Midbrain (tissue), 1 donor: ENCODE measurements around the gene DOCK6.
A peak's percentile ranks its signal among the peaks of the same experiment; 100 is the strongest.

Source experiments
- DNase-seq: peaks from one replicate; lab custom pipeline; 2025; lab: John Stamatoyannopoulos, UW

DOCK6 gene

GRCh38 chr19:11225172-11225571 is 37.2 kb downstream of the DOCK6 start:
- no peak for DNase-seq

DNA sequence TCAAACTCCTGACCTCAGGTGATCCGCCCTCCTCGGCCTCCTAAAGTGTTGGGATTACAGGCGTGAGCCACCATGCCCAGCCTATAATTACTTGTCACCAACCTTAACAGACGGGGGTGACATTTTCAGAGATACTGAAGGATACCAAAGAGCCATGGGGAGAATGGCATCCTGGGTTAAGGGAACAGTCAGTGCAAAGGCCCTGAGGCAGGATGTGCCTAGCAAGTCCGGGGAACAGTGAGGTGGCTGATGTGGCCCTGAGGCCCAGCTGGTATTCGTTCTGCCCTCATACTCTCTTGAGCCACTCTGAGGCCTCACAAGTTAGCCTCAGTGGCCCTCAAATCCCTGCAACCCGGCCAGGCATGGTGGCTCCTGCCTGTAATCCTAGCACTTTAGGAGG is 37.9 kb downstream of the DOCK6 start:
- no peak for DNase-seq

DNA sequence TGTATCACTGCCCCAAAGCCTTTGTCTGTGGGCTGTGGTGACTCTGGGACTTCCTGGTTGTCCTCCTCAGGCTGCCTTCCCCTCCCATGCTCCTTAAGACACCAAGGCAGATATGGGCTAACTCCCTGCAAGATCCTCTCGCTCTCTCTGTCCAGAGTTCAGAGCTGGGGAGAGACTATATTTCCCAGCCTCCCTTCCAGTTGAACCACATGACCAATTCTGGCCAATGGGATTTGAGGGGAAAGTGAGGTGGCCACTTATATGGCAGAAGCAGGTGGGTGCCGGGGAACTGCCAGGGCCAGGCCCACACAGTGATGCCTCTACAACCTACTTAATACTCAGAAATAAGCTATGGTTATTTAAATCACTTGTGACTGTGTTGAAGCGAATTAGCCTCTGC is 39.1 kb downstream of the DOCK6 start:
- no peak for DNase-seq

GRCh38 chr19:11221082-11221598 is 41.2 kb downstream of the DOCK6 start:
- DNase-seq, result no peak

DNA sequence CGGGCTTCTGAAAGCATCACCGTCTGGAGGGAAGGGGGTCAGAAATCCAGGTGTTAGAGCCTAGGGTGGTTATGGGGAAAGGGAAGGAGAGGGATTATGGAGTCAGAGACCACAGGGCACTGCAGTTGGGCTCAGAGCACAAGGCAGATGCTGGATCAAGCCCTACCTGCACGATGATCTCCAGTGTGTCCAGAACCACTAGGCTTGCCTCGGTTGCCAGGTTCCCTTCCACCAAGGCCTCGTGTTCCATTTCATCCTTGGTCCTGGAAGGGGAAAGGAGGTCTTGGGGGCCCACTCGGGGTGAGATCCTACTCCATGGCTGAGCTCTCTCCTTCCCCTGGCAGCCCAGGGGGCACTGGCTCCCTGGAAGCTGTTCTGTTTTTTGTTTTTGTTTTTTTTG is 47.9 kb downstream of the DOCK6 start:
- no peak for DNase-seq

- no peak for DNase-seq
Measured at GRCh38 chr19:11210656-11210928, 51.7 kb downstream of the DOCK6 start.

- DNase-seq, result no peak
Measured at GRCh38 chr19:11209839-11210655, 52.3 kb downstream of the DOCK6 start.

- DNase-seq, result no peak
Measured at GRCh38 chr19:11208561-11209471, 53.5 kb downstream of the DOCK6 start.

GRCh38 chr19:11205939-11206570 is 56.3 kb downstream of the DOCK6 start:
- DNase-seq, result no peak

- no peak for DNase-seq
Measured at GRCh38 chr19:11204943-11205349, 57.4 kb downstream of the DOCK6 start.

DNA sequence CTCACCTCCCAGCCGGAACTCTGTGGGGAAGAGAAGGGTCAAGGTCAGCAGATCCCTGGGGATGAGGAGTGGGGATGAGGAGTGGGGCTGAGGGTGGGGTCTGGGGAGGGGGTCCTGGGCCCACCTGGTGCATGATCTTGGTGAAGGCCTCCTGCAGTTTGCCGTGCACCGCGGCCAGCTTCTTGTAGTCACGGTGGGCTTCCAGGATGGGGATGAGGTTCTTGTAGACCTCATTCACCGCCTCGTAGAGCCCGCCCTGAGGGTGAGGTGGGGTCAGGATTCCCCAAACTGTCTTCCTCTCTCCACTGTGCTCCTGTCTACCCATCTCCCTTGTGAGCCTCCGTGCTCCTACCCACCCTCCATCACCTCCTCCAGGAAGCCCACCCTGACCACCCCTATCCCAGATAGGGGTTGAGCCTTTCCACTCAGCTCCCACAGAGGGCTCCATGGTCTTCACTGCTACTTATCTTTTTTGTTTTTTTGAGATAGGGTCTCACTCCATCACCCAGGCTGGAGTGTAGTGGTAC is 58.2 kb downstream of the DOCK6 start:
- DNase-seq, result no peak

DNA sequence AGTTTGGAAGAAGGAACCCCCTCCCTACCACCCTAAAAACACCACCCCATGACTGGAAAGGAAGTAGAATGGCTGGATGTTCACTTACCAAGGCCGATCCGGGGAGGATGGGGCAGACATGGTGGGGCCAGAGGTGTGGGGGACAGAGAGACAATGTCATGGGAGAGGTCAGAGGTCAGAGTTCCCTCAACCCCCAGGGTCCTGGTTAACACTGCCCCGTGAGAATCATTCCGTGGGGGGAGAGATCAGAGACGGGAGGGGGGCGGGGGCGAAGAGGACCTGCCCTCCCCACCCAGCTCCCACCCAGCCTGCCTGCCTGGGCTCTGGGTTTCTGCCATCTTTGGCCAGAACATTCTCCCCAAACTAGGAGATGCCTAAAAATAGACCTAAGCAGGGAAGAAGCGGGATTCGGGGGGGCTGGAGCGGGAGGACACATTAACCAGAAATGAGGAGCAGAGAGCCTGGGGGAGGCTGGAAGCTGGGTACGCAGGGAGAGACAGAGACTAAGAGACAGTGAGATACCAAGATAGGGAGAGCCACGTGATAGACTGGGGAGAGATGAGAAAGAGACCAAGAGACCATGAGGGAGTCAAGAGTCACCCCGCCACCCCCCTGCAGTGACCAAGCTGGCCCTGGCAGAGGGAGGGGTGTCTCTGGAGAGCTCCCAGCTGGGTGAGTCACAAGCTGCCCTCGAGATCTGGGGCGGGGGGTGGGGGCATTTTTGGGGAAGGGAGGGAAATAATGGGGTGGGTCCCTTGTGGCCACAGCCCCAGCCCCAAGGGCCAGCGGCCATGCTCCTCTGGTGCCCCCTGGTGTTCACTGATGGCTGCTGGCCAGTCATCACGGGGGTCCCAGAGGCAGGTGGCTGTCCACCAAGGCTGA is 58.9 kb downstream of the DOCK6 start:
- DNase-seq, result peak; percentile 50

DNA sequence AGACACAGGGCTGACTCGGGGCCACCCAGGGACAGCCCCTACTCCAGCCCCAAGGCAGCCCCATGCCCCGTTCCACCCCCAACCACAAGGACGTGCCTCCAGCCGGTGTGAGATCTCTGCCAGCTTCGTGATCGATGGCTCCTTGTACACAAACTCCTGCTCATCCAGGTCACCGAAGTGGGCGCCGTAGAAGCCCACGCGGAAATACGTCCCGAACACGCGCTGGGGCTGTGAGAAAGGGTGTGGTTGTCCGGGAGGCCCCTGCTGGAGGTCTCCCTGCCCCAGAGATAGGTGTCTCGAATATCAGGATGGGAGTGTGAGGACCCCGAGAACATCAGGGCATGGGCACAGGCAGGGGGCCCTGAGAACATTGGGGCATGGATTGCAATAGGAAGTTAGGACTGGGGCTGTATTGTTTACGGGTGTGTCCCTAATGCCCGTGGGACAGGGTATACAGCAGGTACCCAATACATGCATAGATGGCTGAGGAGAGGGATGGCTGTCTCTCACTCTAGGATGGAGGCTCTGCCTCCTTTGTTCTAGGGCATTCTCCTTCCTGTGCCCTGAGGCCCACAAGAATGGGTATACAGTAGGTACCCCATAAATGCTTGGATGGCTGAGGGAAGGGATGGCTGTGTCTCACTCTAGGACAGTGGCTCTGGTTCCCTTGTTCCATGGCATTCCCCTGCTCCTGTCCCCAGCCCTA is 59.7 kb downstream of the DOCK6 start:
- DNase-seq, result no peak

- DNase-seq, result no peak
Measured at GRCh38 chr19:11201791-11202190, 60.5 kb downstream of the DOCK6 start.

- no peak for DNase-seq
Measured at GRCh38 chr19:11200931-11201330, 61.4 kb downstream of the DOCK6 start.

DNA sequence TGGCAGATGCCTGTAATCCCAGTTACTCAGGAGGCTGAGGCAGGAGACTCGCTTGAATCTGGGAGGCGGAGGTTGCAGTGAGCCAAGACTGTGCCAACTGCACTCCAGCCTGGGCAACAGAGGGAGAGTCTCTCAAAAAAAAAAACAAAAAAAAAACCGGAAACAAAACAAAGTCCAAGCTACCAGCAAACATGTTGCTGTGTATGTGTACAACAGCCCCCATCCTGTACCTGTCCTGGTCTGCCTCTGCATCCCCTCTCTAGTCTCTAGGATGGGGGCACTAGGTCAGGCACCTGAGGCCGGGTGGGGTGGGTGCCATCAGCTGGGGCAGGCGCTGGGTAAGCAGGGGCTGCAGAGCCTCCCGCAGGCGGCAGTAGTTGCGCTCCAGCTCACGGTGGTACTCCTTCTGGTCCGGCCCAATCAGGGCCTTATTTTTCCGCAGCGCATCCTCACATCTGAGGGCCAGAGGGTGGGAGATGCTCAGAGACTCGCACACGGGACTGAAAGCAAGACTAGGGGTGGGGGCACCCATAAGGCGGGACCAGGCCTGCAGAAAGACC is 62.2 kb downstream of the DOCK6 start:
- no peak for DNase-seq

DNA sequence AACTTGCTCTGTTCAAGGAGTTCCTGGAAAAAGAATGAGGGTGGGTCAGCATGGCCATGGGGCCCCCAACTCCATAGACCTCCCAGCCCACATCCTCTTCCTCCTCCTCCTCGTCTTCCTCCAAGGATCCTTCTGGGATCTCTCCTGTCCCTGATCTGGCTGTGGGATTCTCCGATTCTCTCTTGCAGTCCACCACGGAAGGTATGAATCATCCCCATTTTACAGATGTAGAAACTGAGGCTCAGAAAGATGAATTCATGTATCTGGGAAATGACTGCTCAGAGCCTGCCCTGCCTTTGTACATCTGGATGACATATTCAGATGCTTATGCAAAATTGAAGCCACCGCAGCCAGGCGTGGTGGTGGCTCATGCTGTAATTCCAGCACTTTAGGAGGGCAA is 62.8 kb downstream of the DOCK6 start:
- no peak for DNase-seq

DNA sequence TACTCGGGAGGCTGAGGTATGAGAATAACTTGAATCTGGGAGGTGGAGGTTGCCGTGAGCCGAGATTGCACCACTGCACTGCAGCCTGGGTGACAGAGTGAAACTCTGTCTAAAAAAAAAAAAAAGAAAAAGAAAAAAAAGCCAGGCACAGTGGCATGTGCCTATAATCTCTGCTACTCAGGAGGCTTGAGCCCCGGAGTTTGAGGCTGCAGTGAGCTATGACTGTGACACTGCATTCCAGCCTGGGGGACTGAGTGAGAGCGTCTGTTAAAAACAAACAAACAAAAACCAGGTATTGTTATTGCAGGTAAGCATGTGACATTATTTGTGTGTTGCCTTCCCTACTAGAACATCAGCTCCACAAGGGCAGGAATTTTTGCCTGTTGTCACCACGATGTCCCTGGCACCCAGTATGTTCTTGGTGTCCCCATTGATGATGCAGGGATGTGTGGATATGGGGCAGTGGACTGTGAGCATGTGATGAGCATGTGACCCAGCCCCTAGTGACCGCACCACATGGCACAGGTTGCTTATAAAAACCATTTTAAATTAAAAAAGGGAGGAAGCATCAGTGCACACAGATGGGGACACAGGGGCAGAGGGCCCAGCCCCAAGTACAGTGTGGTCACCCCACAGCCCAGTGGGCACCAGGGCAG is 63.4 kb downstream of the DOCK6 start:
- no peak for DNase-seq

- no peak for DNase-seq
Measured at GRCh38 chr19:11198175-11198534, 64.2 kb downstream of the DOCK6 start.
